ENCODE measurements around the gene SYCE1.

- TF ChIP-seq CTCF (IDR thresholded peaks at IDR 0.05) = no peak
- TF ChIP-seq POLR2A (IDR thresholded peaks at IDR 0.05) = no peak
Measured at GRCh38 chr10:133590226-133590969, 25.0 kb upstream of the SYCE1 start.
